WERI-Rb-1 (cell line): ENCODE results near the gene CRADD.
A peak's percentile ranks its signal among the peaks of the same experiment; 100 is the strongest.

Experiments
- DNase-seq: peaks from one replicate; pipeline ENCODE4 v3.0.0-alpha.2; 2020
- H3K27ac ChIP-seq: fragments of 250-450 bp; sonication (Bioruptor Pico); 2 replicates; pipeline ENCODE4 v1.5.1; 2020; ENCODE audit warnings: mild to moderate bottlenecking, moderate library complexity
- H3K27me3 ChIP-seq: fragments of 250-450 bp; sonication (Bioruptor Pico); 2 replicates; pipeline ENCODE4 v1.5.1; 2021; ENCODE audit warnings: mild to moderate bottlenecking, low read depth, moderate library complexity; ENCODE audit not compliant: insufficient read depth, severe bottlenecking
- H3K36me3 ChIP-seq: fragments of 250-450 bp; sonication (Bioruptor Pico); 2 replicates; pipeline ENCODE4 v1.5.1; 2020; ENCODE audit warnings: mild to moderate bottlenecking, moderate library complexity
- H3K4me3 ChIP-seq: 2 replicates; pipeline ENCODE4 v1.5.1; 2011; ENCODE audit warnings: low read depth, mild to moderate bottlenecking, control low read depth, low read length
- H3K9me3 ChIP-seq: fragments of 250-450 bp; sonication (Bioruptor Pico); 2 replicates; pipeline ENCODE4 v1.5.1; 2021; ENCODE audit warnings: mild to moderate bottlenecking, moderate library complexity; ENCODE audit not compliant: severe bottlenecking
- CTCF ChIP-seq: IDR thresholded peaks from 2 replicates; pipeline ENCODE4 v1.5.1; 2011; ENCODE audit warnings: low read depth, mild to moderate bottlenecking, control low read depth, inconsistent platforms, low read length

Gene CRADD

GRCh38 chr12:93671044-93671443 lies 6.1 kb upstream of the CRADD start:
- no peak overlapping the region for H3K4me3 ChIP-seq
- TF ChIP-seq CTCF, result no peak
- H3K9me3 ChIP-seq, result no peaks in the 10 kb centered on the region
- H3K36me3 ChIP-seq, result no peaks in the 10 kb centered on the region
- H3K27ac ChIP-seq, result no peak overlapping the region
- H3K27me3 ChIP-seq, result no peaks in the 10 kb centered on the region
- DNase-seq, result no peak

GRCh38 chr12:93673084-93673483 lies 4.1 kb upstream of the CRADD start:
- H3K4me3 ChIP-seq, result no peak overlapping the region
- H3K9me3 ChIP-seq, result no peaks in the 10 kb centered on the region
- no peak for DNase-seq
- no peak overlapping the region for H3K27ac ChIP-seq
- H3K27me3 ChIP-seq, result no peaks in the 10 kb centered on the region
- no peaks in the 10 kb centered on the region; the same call in 1 of the 2 replicates for H3K36me3 ChIP-seq
- no peak for TF ChIP-seq CTCF

GRCh38 chr12:93674386-93674785 lies 2.8 kb upstream of the CRADD start:
- H3K36me3 ChIP-seq, result no peaks in the 10 kb centered on the region; the same call in 1 of the 2 replicates
- no peak for TF ChIP-seq CTCF
- no peaks in the 10 kb centered on the region for H3K9me3 ChIP-seq
- H3K4me3 ChIP-seq, result no peak overlapping the region
- DNase-seq, result no peak
- H3K27ac ChIP-seq, result no peak overlapping the region
- H3K27me3 ChIP-seq, result no peaks in the 10 kb centered on the region

DNA sequence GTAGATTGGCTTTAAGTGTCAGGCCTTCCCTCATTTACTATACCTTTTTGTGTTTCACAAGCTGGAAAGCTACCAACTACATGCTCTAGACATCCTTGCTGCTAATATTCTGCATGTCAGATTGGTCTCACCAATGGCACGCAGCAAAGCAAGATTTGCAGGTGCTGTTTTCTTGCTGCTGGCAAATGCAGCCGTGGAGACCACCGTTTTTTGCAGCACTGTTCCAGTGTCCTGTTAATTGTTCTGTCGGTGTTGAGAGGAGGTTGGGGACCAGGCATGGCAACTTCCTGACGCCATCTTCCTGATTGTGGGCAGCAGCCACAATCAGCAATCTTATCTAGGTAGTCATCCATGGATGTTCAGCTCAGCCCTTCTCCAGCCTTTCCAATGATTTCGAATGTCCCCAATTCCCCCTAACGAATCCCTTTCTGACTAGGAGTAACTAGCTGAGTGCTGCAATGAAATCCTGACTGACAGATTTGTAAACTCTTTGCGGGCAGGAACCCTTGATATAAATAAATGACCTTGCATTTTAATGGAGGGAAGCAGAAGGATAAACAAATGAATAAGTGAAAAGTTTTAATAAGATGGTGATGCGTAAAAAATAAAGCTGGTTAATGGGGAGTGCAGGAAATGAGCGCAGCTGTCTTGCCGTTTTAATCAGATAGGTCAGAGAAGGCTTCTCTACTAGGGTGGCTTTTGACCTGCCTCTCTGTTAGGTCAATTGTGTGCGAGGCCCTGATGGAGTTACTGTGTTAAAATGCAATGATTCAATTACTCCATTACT lies 574 bp upstream of the CRADD start:
- Histone ChIP-seq H3K27me3 (no peaks in the 10 kb centered on the region), H3K36me3 (no peaks in the 10 kb centered on the region; the same call in 1 of the 2 replicates), H3K27ac (peak overlapping the region; percentile 97), H3K9me3 (no peaks in the 10 kb centered on the region), H3K4me3 (peak overlapping the region; percentile 75)
- DNase-seq, result no peak
- TF ChIP-seq CTCF, result no peak

- H3K27ac ChIP-seq, result no peak overlapping the region; the same call in 1 of the 2 replicates
- TF ChIP-seq CTCF, result no peak
Observed at GRCh38 chr12:93678779-93679178, 1.6 kb downstream of the CRADD start.

More at GRCh38 chr12:93678779-93679178, 1.6 kb downstream of the CRADD start:
- Histone ChIP-seq H3K36me3 (no peaks in the 10 kb centered on the region; the same call in 1 of the 2 replicates), H3K4me3 (no peak overlapping the region), H3K9me3 (no peaks in the 10 kb centered on the region), H3K27me3 (no peaks in the 10 kb centered on the region)
- no peak for DNase-seq
